Measurements from ENCODE around the gene TOP1. TPM values are rescaled to one million over a fixed set of nuclear protein-coding genes. Genes with fewer than 3 reads are reported as not detected.

The TOP1 gene
- total RNA-seq, 1 experiment from 2014 or later, result 144 TPM

GRCh38 chr20:41034239-41034638 lies 5.6 kb downstream of the TOP1 start:
- Mint-ChIP-seq H3K36me3 (ENCODE audit: insufficient read depth, unreplicated experiment) (peaks cover 85% of the 10 kb centered on the region), H3K27me3 (ENCODE audit: insufficient read depth, unreplicated experiment) (no peaks in the 10 kb centered on the region), H3K4me1 (ENCODE audit: low read depth, unreplicated experiment) (peaks cover 60% of the 10 kb centered on the region), H3K27ac (ENCODE audit: unreplicated experiment) (no peak overlapping the region), H3K9me3 (ENCODE audit: unreplicated experiment) (no peaks in the 10 kb centered on the region), H3K4me3 (ENCODE audit: unreplicated experiment) (no peak overlapping the region)
- no peak for TF ChIP-seq CTCF (IDR thresholded peaks at IDR 0.05; ENCODE audit: insufficient read depth in 1 of 2, low read depth in 1 of 2, low read length in 1 of 2, severe bottlenecking in 1 of 2, unreplicated experiment in 1 of 2)
- no peak overlapping the region for H3K4me3 ChIP-seq (ENCODE audit: low read depth, low read length)
- H3K27me3 ChIP-seq (replicated peaks; ENCODE audit: control insufficient read depth, insufficient read depth, low read length), result no peaks in the 10 kb centered on the region
- POLR2A ChIA-PET, result no interaction called here
- BruUV-seq (replicated peaks), result no TSS peak
- DNase-seq, result no peak
- intact Hi-C loops (cut with micrococcal nuclease; ENCODE audit: unreplicated experiment), result no loop called here
- peaks cover 65% of the 10 kb centered on the region for H3K4me1 ChIP-seq
- no peaks in the 10 kb centered on the region for H3K9me3 ChIP-seq
- peaks cover 2% of the 10 kb centered on the region; the same call in 1 of the 2 replicates for H3K36me3 ChIP-seq (ENCODE audit: control insufficient read depth, insufficient read depth, low read length)
- CTCF ChIA-PET, result interaction anchor here (0.7 to 1.0 kb wide), 2 partner anchors 32 to 43 kb away, joined by 4 read pairs; no protein-coding TSS in a partner anchor

- intact Hi-C loops (cut with micrococcal nuclease; ENCODE audit: unreplicated experiment), result no loop called here
- POLR2A ChIA-PET, result no interaction called here
- Mint-ChIP-seq H3K4me3 (ENCODE audit: unreplicated experiment) (no peak overlapping the region), H3K36me3 (ENCODE audit: insufficient read depth, unreplicated experiment) (peaks cover 85% of the 10 kb centered on the region), H3K9me3 (ENCODE audit: unreplicated experiment) (no peaks in the 10 kb centered on the region), H3K27me3 (ENCODE audit: insufficient read depth, unreplicated experiment) (no peaks in the 10 kb centered on the region), H3K4me1 (ENCODE audit: low read depth, unreplicated experiment) (peaks cover 56% of the 10 kb centered on the region), H3K27ac (ENCODE audit: unreplicated experiment) (no peak overlapping the region)
- H3K4me1 ChIP-seq, result peaks cover 71% of the 10 kb centered on the region
- no peak for TF ChIP-seq CTCF (IDR thresholded peaks at IDR 0.05; ENCODE audit: insufficient read depth in 1 of 2, low read depth in 1 of 2, low read length in 1 of 2, severe bottlenecking in 1 of 2, unreplicated experiment in 1 of 2)
- BruUV-seq (replicated peaks), result no TSS peak
- H3K27me3 ChIP-seq (replicated peaks; ENCODE audit: control insufficient read depth, insufficient read depth, low read length), result no peaks in the 10 kb centered on the region
- CTCF ChIA-PET, result interaction anchor here (1.4 kb wide), 1 partner anchor 44 kb away, joined by 4 read pairs; no protein-coding TSS in a partner anchor
- H3K36me3 ChIP-seq (ENCODE audit: control insufficient read depth, insufficient read depth, low read length), result peaks cover 2% of the 10 kb centered on the region; the same call in 1 of the 2 replicates
- no peak overlapping the region for H3K4me3 ChIP-seq (ENCODE audit: low read depth, low read length)
- H3K9me3 ChIP-seq, result no peaks in the 10 kb centered on the region
- DNase-seq, result no peak
These were observed 6.6 kb downstream of the TOP1 start for GRCh38 chr20:41035207-41035606.

- no peak for TF ChIP-seq CTCF (IDR thresholded peaks at IDR 0.05; ENCODE audit: insufficient read depth in 1 of 2, low read depth in 1 of 2, low read length in 1 of 2, severe bottlenecking in 1 of 2, unreplicated experiment in 1 of 2)
- Mint-ChIP-seq H3K27me3 (ENCODE audit: insufficient read depth, unreplicated experiment) (no peaks in the 10 kb centered on the region), H3K9me3 (ENCODE audit: unreplicated experiment) (no peaks in the 10 kb centered on the region), H3K4me3 (ENCODE audit: unreplicated experiment) (no peak overlapping the region), H3K36me3 (ENCODE audit: insufficient read depth, unreplicated experiment) (peaks cover 72% of the 10 kb centered on the region), H3K4me1 (ENCODE audit: low read depth, unreplicated experiment) (peaks cover 36% of the 10 kb centered on the region), H3K27ac (ENCODE audit: unreplicated experiment) (no peak overlapping the region)
- intact Hi-C loops (cut with micrococcal nuclease; ENCODE audit: unreplicated experiment), result no loop called here
- BruUV-seq (replicated peaks), result no TSS peak
- ChIA-PET POLR2A (interaction anchor here (0.5 to 1.5 kb wide), 2 partner anchors 15 to 19 kb away, joined by 3 to 5 read pairs; no protein-coding TSS in a partner anchor), CTCF (interaction anchor here (1.8 kb wide), 1 partner anchor 46 kb away, joined by 16 read pairs; no protein-coding TSS in a partner anchor)
- Histone ChIP-seq H3K4me3 (ENCODE audit: low read depth, low read length) (no peak overlapping the region), H3K27me3 (replicated peaks; ENCODE audit: control insufficient read depth, insufficient read depth, low read length) (no peaks in the 10 kb centered on the region), H3K9me3 (no peaks in the 10 kb centered on the region), H3K36me3 (ENCODE audit: control insufficient read depth, insufficient read depth, low read length) (peaks cover 2% of the 10 kb centered on the region; the same call in 1 of the 2 replicates), H3K4me1 (peaks cover 55% of the 10 kb centered on the region)
- DNase-seq, result no peak
These were observed 8.6 kb downstream of the TOP1 start for GRCh38 chr20:41037179-41037578.
